D721Med (cell line): Measurements from ENCODE around the gene ARVCF.

Experiments used
- DNase-seq: peaks from one replicate; pipeline ENCODE4 v3.0.0; 2011; ENCODE audit warnings: low spot score; ENCODE audit not compliant: insufficient read length
- FAIRE-seq: peaks from 2 replicates; lab custom pipeline; 2011; peaks lifted over from hg19 to GRCh38; lab: Jason Lieb, UNC
- TF ChIP-seq, protein P1 (sequence below): IDR thresholded peaks from 2 replicates; pipeline ENCODE4 v1.5.1; 2012; ENCODE audit warnings: mild to moderate bottlenecking, control low read depth; ENCODE audit not compliant: insufficient read depth; ENCODE audit errors: missing control alignments

Gene ARVCF

GRCh38 chr22:19943082-19944026 is 73.3 kb downstream of the ARVCF start:
- no peak for FAIRE-seq
- TF ChIP-seq, protein P1, sequence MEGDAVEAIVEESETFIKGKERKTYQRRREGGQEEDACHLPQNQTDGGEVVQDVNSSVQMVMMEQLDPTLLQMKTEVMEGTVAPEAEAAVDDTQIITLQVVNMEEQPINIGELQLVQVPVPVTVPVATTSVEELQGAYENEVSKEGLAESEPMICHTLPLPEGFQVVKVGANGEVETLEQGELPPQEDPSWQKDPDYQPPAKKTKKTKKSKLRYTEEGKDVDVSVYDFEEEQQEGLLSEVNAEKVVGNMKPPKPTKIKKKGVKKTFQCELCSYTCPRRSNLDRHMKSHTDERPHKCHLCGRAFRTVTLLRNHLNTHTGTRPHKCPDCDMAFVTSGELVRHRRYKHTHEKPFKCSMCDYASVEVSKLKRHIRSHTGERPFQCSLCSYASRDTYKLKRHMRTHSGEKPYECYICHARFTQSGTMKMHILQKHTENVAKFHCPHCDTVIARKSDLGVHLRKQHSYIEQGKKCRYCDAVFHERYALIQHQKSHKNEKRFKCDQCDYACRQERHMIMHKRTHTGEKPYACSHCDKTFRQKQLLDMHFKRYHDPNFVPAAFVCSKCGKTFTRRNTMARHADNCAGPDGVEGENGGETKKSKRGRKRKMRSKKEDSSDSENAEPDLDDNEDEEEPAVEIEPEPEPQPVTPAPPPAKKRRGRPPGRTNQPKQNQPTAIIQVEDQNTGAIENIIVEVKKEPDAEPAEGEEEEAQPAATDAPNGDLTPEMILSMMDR = no peak
- DNase-seq = no peak

GRCh38 chr22:19942157-19943081 is 74.2 kb downstream of the ARVCF start:
- FAIRE-seq = no peak
- TF ChIP-seq, protein P1 = no peak
- DNase-seq = no peak

DNA sequence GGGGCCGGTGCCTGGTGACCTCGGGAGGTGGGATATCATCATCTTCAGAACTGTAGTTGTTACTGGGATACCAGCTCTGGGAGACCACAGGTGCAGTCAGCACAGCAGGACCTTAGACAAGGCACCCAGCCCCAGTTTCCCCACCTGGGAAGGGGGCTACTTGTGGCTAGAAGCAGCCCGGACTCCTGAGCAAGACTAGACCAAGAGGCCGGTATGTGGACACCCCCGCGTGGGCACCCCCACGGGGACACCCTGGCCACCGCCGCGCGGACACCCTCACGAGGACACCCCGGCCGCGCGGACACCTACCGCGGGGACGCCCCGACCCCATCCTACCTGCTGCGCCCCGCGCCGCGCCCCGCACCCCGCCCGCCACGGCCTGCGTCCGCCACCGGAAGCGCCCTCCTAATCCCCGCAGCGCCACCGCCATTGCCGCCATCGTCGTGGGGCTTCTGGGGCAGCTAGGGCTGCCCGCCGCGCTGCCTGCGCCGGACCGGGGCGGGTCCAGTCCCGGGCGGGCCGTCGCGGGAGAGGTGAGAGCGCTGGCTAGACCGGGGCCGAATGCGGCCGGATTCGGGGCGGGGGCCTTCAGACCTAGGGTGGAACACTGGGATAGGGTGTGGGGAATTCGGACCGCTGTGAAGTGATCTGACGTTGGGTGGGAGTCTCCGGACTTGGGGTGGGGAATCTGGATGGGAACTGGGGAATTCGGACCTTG is 75.1 kb downstream of the ARVCF start, which contains the start of the genes COMT and TXNRD2:
Gene COMT, plus strand, starts transcription at position 408 of the 718 bp plus-strand sequence. CDS start 20,755 bp downstream, outside the sequence.
Gene TXNRD2, minus strand, starts transcription at position 454 of the 718 bp plus-strand sequence. Its CDS starts 15 bp downstream, at position 439.
- DNase-seq (peak; percentile 90), FAIRE-seq (no peak)
- TF ChIP-seq, protein P1 = no peak

- FAIRE-seq (no peak), DNase-seq (no peak)
- TF ChIP-seq, protein P1 = no peak
Observed at GRCh38 chr22:19940536-19941364, 75.9 kb downstream of the ARVCF start.

GRCh38 chr22:19937616-19938473 is 78.8 kb downstream of the ARVCF start:
- TF ChIP-seq, protein P1 = no peak
- DNase-seq (no peak), FAIRE-seq (no peak)
